Cardiac muscle cell (in vitro differentiated cells and primary cell): Measurements from ENCODE around the gene CSPG4. TPM values are rescaled to one million over a fixed set of nuclear protein-coding genes. Genes with fewer than 3 reads are reported as not detected.
"Not testable (repeated sequence)": the region's sequence is repeated elsewhere in the genome, so short reads cannot be mapped to it uniquely, and the experiment has no call there.

ENCODE experiments used
- DNase-seq, 2 donors: peaks; one replicate each; pipeline versions ENCODE4 v3.0.0 to v3.0.0-alpha.2; 2010 to 2017; ENCODE audit warnings: low read depth in 1 of 2, low spot score in 1 of 2
- H3K27ac ChIP-seq: fragments of 200-600 bp; sonication (generic); 2 replicates; pipeline ENCODE4 v1.5.1; 2016
- H3K27me3 ChIP-seq: fragments of 200-600 bp; sonication (generic); 2 replicates; pipeline ENCODE4 v1.6.0; 2016; ENCODE audit warnings: control low read depth
- H3K36me3 ChIP-seq: fragments of 200-600 bp; sonication (generic); 2 replicates; pipeline ENCODE4 v1.5.1; 2016; ENCODE audit warnings: control low read depth
- H3K4me1 ChIP-seq: fragments of 200-600 bp; sonication (generic); 2 replicates; pipeline ENCODE4 v1.8.1; 2017; ENCODE audit warnings: low read depth, mild to moderate bottlenecking, mixed run types
- H3K4me3 ChIP-seq: fragments of 200-600 bp; sonication (generic); 2 replicates; pipeline ENCODE4 v1.5.1; 2016; ENCODE audit warnings: mild to moderate bottlenecking
- H3K9me3 ChIP-seq: fragments of 200-600 bp; sonication (generic); 2 replicates; pipeline ENCODE4 v1.5.1; 2017; ENCODE audit warnings: low read depth, mild to moderate bottlenecking, control low read depth
- CTCF ChIP-seq: IDR thresholded peaks from 2 replicates; pipeline ENCODE4 v1.5.1; 2012; ENCODE audit warnings: low read depth, mild to moderate bottlenecking, low read length
- polyA plus RNA-seq: library from polyadenylated mRNA; unstranded; fragments of >200 nt; fragmentation: Nextera tagmentation; extraction: Ambion mirVana; gene quantifications from 2 replicates; pipeline ENCODE4 v1.2.1, GENCODE V29; 2016
- total RNA-seq: library from RNA; depleted of rRNA; stranded (reverse); fragments of >200 nt; gene quantifications from 2 replicates; pipeline ENCODE4 v1.2.3, GENCODE V29; 2016

The CSPG4 gene
- total and polyA plus RNA-seq, 2 experiments from 2014 or later: 7.1 to 30.6 TPM

GRCh38 chr15:75706682-75706954 lies 6.0 kb downstream of the CSPG4 start:
- no peaks in the 10 kb centered on the region for H3K9me3 ChIP-seq
- no peak for DNase-seq
- no peak overlapping the region for H3K4me3 ChIP-seq
- peaks cover 18% of the 10 kb centered on the region for H3K4me1 ChIP-seq
- TF ChIP-seq CTCF: no peak
- peak overlapping the region; percentile 86 for H3K27ac ChIP-seq
- no peaks in the 10 kb centered on the region for H3K36me3 ChIP-seq
- H3K27me3 ChIP-seq: no peaks in the 10 kb centered on the region

- Histone ChIP-seq H3K4me1 (peaks cover 18% of the 10 kb centered on the region), H3K27me3 (no peaks in the 10 kb centered on the region), H3K36me3 (no peaks in the 10 kb centered on the region), H3K9me3 (no peaks in the 10 kb centered on the region), H3K27ac (peak overlapping the region; percentile 86), H3K4me3 (no peak overlapping the region)
- no peak for TF ChIP-seq CTCF
- DNase-seq: peak in 1 of 2 donors; percentile 32
Measured at GRCh38 chr15:75705854-75706681, 6.6 kb downstream of the CSPG4 start.

GRCh38 chr15:75705375-75705774 lies 7.3 kb downstream of the CSPG4 start:
- not testable (repeated sequence) for H3K36me3 ChIP-seq, H3K27me3 ChIP-seq, DNase-seq, H3K9me3 ChIP-seq, H3K4me3 ChIP-seq
- H3K27ac ChIP-seq: peak overlapping the region; percentile 86
- peaks cover 18% of the 10 kb centered on the region for H3K4me1 ChIP-seq

GRCh38 chr15:75704618-75705017 lies 8.0 kb downstream of the CSPG4 start:
- no peak overlapping the region for H3K4me3 ChIP-seq
- no peaks in the 10 kb centered on the region for H3K9me3 ChIP-seq
- DNase-seq: no peak
- H3K4me1 ChIP-seq: peaks cover 18% of the 10 kb centered on the region
- no peaks in the 10 kb centered on the region for H3K36me3 ChIP-seq
- H3K27ac ChIP-seq: no peak overlapping the region
- no peaks in the 10 kb centered on the region for H3K27me3 ChIP-seq
- TF ChIP-seq CTCF: no peak

GRCh38 chr15:75704263-75704615 lies 8.4 kb downstream of the CSPG4 start:
- no peaks in the 10 kb centered on the region for H3K9me3 ChIP-seq

GRCh38 chr15:75703440-75704262 lies 9.0 kb downstream of the CSPG4 start:
- H3K4me1 ChIP-seq: peaks cover 18% of the 10 kb centered on the region
- not testable (repeated sequence) for DNase-seq, H3K36me3 ChIP-seq, H3K27ac ChIP-seq, H3K27me3 ChIP-seq, H3K4me3 ChIP-seq, H3K9me3 ChIP-seq

More at GRCh38 chr15:75704263-75704615, 8.4 kb downstream of the CSPG4 start:
- H3K27me3 ChIP-seq: no peaks in the 10 kb centered on the region
- no peak overlapping the region for H3K27ac ChIP-seq
- H3K4me3 ChIP-seq: no peak overlapping the region
- TF ChIP-seq CTCF: no peak
- H3K36me3 ChIP-seq: no peaks in the 10 kb centered on the region
- no peak for DNase-seq
- H3K4me1 ChIP-seq: peaks cover 18% of the 10 kb centered on the region
